Measurements from ENCODE around the gene TGM2.

Gene TGM2

DNA sequence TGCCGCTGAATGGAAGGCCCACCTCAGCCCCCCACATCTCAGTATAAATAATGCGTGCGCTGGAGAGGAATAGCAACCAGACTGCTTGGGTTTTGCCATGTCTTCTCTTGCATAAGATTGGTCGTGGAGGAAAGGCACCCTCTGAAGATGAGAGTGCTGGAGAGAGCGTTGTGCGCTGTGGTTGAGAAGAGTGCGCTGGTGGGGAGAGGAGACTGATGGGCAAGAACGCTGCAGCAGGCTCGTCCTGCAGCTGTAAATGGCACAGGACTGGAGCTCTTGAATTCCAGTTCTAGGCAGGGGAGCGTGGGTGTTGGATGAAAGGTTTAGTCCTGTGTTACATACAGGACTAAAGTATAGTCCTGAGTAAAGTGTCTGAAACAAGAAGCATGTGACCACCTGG, 80.0 kb downstream of the TGM2 start:
- no peak for DNase-seq

DNA sequence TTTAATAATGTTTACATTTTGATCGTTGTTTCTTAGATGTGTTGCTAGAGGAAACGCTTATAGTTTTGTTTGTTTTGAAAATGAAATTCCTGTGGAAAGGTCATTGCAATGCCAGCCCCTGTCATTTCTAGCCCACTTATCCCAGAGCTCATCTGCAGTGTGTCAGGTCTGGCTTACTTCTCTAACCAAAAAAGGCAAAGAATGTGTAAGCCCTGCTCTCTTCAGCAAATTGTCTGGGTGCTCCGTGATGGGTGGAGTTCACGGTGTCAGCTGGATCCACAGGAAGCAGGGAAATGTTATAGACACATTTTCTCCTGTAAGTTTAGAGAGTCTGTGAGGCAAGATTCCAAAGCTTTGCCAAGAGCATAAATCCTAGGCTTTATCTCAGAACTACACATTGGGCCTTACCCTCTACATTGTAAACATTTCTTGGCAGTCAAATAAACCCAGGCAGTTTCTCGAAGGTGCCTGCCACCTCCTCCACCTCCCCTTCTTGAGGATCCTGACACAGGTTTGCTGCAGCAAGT, 80.6 kb downstream of the TGM2 start:
- no peak for DNase-seq

DNA sequence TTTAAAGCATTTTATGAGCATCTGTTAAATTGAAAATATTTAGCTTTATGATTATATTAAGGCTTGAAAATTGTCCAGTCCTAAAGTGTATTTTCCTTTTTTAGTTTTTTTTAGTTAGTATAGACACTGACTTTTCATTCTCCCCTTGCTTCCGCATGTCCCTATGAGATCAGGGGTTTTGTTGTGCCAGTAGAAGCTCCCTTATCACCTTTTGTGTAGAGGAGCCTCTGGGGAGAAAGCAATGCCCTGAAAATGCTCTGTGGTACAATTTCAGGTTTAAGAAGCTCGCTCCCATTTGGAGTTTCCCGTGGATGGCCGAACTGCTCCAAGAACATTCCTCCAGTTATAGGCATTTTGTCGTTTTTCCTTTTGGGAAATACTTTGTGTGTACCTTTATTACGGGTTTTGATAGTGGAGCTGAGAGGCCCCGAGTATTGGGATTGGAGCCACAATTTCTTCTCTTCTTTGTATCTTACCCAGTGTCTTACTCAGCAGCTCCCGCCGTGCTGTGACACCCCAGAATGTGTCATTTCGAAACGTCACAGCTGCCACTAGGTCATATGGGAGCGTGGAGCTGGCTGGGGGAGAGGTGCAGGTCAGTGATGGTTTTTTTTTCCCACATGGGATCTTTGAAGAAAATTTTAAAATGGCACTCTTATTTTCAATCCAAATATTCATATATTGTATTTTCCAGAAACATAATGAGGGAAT, 81.6 kb downstream of the TGM2 start:
- DNase-seq: no peak

DNA sequence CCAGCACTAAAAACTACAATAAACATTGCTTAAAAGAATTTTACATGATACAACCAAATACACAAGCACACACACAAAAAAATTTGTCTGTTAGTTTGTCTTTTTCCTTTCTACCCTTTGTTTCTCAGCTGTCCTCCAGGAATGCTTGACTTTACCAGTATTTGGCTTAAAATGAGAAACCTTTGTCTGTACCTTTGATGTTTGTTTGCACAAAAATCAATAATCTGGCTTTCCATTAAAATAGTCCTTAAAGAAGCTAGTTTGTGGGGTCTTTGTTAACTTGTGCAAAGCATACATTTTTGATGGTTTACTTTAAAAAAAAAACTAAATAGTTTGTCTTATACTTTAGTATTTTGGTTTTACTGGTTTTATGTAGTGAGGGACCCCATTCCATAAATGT, 82.2 kb downstream of the TGM2 start:
- no peak for DNase-seq

DNA sequence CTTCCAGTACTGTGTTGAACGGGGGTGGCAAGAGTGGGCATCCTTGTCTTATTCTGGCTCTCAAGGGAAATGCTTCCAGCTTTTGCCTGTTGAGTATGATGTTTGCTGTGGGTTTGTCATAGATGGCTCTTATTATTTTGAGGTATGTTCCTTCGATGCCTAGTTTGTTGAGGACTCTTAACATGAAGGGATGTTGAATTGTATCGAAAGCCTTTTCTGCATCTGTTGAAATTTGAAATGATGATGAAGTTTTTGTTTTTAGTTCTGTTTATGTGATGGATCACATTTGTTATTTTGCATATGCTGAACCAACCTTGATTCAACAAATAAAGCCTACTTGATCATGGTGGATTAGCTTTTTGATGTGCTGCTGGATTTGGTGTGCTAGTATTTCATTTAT, 83.5 kb downstream of the TGM2 start:
- no peak for DNase-seq

- no peak for DNase-seq
Measured at GRCh38 chr20:38079353-38079752, 85.7 kb downstream of the TGM2 start.

DNA sequence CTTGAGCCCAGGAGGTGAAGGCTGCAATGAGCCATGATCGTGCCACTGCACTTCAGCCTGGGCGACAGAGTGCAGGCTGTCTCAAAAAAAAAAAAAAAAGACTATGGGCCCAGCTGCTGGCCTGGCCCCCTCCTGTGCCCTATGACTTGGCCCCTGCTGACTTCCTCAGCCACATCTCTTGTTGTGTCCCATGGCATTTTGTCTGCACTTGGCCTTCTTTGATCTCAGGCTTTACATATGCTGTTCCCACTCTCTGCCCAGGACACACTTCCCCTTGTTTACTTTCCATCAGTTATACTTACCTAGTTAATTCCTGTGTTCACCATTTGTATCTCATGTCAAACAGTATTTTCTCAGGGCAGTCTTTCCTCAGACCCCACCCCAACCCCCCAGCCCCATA, 87.0 kb downstream of the TGM2 start:
- DNase-seq: no peak
